OCI-LY1 (cell line): ENCODE results near the gene TMPRSS11B.

Experiments
- CTCF ChIP-seq: fragments of 200-600 bp; sonication (generic), shearing (Covaris generic); IDR thresholded peaks from 2 replicates; pipeline ENCODE4 v1.5.1; 2017; ENCODE audit warnings: mild to moderate bottlenecking, antibody characterized with exemption, low read length, moderate library complexity, mixed read lengths
- EZH2 ChIP-seq: fragments of 200-600 bp; sonication (generic), shearing (Covaris generic); IDR thresholded peaks from 2 replicates; pipeline ENCODE4 v1.8.0; 2017; ENCODE audit warnings: borderline replicate concordance, mixed run types, mild to moderate bottlenecking, antibody characterized with exemption, low read length, moderate library complexity, mixed read lengths

- no peak for TF ChIP-seq CTCF
- TF ChIP-seq EZH2, result no peak
Measured at GRCh38 chr4:68249434-68249833, 3.9 kb upstream of the TMPRSS11B start.
